ENCODE measurements around the gene CAPS.
A peak's percentile ranks its signal among the peaks of the same experiment; 100 is the strongest.

The CAPS gene

DNA sequence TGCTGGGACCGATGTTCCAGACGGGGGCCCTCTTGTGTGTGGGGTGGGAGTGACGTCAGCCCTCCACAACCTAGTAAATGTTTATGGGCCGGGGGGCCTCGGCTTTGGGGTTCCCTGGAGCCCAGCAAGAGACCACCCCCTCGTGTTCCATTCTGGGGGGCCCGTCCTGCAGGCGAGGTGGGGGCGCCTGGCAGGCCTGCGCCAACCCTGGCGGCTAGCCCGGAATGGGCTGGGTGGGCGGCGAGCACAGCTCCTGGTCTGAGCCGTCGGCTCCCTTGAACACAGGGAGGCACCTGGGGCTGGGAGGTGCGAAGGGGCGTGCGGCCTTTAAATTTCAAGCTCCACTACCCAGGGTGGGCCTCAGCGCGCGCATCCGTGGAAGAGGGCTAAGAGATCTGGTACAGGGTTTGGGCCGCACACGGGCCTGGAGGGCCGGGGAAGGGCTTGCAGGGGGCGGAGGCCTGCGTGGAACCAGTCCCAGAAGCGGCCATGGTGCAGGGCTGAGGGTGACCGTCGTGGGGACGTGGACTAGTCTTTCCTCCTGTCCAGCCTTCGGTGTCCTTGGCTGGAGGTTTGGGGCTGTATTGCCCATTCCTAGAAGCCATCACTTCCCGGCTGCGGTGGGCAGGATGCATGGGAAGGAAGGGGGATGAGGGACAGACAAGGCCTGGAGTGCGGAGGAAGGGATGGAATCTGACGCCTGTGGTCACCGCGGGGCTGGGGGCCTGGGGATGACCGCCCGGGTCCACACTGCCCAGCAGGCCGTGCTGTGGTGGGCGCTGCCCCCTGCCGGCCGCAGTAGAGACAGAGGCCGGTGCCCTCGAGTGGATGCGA, 21.9 kb upstream of the CAPS start:
- no peak for DNase-seq (ENCODE audit: low read depth in 2 of 3, low spot score in 1 of 3)

GRCh38 chr19:5892772-5893275, 21.2 kb upstream of the CAPS start:
- no peak for DNase-seq (ENCODE audit: low read depth in 2 of 3, low spot score in 1 of 3)

DNA sequence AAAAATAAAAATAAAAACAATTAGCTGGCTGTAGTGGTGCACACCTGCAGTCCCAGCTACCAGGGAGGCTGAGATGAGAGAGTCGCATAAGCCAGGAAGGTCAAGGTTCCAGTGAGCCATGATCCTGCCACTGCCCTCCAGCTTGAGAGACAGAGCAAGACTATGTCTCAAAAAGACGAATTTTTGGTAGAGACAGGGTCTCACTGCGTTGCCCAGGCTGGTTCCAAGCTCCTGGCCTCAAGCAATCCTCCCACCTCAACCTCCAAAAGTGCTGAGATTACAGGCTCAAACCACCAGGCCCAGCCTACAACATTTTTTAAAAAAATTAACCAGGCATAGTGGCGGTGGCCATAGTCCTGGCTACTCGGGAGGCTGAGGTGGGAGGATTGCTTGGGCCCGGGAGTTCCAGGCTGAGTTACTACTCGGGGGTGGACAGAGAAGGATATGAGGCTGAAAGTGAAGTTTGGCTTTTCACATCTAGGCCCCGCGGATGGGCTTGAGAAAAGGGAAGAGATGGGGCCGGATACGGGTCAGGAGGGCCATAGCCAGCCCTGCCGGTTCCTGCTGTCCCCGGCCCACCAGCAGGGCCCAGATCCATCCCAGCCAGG, 20.7 kb upstream of the CAPS start:
- no peak for DNase-seq (ENCODE audit: low read depth in 2 of 3, low spot score in 1 of 3)

DNA sequence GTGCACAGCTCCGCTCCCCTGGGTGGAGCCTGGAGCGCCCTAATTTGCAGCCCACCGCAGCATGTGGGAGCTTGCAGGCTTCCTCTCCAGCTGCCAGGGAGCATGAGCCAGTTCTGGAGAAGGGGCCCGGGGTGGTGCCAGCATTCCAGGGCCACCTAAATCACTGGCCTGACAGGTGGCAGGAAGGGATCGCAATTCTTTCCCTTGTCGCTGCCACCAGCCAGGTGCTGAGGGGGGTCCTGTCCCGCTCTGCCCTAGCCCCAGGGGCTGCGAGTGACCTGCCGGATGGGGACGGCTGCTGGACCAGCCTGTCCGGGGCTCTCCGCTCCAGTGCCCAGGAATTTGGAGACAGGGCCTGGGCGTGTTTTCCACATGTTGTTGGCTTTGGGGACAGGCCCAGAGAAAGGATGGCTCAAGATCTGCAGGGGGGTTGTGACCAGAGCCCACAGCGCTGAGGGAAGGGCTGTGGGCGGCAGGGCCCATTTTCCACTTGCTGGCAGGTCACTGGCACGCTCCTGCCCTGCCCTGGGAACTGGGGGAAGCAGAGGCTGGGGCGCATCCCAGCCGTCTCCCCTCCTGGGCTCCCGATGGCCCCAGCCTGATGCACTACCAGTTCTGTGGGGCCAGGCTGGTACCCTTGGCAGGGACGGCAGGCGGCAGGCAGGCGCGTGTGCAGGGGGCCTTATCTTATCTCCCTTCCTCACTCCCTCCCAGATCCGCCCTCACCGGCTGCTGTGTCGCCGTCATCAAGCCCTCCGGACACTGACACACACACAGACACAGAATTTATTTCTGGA, 19.9 kb upstream of the CAPS start:
- DNase-seq (ENCODE audit: low read depth in 2 of 3, low spot score in 1 of 3): no peak

- DNase-seq (ENCODE audit: low read depth in 2 of 3, low spot score in 1 of 3): no peak
Measured at GRCh38 chr19:5894704-5895349, 19.2 kb upstream of the CAPS start.

DNA sequence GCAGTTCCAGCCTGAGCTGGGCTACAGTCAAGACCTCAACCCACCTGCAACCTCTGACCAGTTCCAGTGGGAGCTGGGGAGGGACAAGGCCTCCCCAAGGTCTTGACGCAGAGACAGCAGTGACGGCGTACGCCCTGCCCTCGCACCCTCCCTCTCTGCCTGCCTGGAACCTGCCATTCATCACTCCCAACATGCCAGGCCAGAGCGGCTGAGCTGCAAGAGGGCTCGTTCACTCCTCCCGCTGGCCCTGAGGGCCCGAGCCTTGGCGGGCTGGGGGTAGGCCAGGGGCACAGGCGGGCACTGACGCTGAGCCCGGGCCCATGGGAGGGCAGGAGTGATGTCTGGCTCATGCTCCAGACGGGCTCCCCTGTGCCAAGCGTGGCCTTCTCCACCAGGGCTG, 18.6 kb upstream of the CAPS start:
- DNase-seq (ENCODE audit: low read depth in 2 of 3, low spot score in 1 of 3): no peak

GRCh38 chr19:5895890-5896289, 18.2 kb upstream of the CAPS start:
- DNase-seq (ENCODE audit: low read depth in 2 of 3, low spot score in 1 of 3): no peak

DNA sequence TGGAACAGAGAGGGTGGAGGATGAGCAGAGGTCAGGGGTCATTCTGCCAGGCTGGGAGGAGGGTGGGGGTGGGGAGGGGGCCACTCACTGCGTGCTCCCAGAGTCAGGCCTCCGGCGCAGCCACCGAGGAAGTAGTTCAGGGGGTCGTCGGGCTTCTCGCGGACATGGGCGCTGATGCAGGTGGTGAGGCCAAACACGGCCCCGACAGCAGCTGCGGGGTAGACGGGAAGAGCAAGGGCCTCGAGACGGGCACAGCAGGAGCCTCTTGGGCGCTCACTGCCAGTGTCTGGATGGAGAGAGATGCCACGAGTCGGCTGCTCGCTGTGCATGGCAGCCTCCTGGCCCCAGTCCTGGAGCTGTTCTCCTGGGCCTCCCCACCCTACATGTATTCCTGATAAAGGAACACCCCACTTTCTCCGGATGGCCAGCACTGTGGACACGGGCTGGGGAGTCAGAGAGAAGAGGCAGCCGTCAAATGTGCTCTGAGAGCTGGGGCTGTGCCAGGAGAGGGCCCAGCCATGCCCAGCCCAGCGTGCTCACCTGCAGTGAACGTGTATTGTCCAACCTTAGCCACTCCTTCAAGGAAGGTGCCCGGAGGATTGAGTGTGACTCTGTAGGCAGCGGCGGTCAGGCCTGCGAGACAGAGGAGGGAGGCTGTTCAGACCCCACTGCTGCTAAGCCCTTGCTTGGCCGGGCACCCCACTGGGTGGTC, 17.5 kb upstream of the CAPS start:
- no peak for DNase-seq (ENCODE audit: low read depth in 2 of 3, low spot score in 1 of 3)

DNA sequence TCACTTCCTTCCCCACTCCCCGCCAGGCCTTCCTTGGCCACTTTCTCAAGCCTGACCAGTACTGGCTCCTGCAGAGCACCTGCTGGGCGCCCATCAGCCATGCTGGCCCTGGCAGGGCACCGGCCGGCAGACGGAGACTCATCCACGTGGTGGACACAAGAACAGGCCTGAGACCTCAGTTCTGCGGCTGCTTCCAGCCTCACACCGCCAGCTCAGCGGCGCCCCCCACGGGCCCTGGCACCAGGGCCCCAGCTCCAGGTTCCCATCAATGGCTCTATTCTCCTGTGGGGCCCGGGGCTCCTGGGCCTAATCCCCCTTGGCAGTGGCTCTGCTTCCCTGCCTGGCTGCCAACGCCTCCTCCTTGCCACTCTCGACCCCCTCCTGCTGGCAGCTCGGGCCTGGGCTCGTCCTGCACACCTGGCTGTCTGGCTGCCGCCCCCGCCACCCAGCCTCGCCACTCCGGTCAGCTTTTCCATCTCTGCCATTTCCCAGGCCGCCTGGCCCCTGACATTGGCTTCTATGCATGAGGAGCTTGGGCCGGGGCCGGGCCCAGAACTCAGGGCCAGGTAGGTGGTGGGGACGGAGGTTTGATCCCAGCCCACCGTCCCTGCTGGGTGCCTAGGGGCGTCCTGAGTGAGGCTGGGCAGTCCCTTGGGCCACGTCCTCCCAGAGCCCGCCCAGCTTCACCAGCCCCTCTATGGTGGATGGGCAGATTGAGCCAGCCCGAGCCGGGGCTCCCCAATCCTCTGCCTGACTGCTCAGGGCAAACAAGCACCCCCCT, 16.7 kb upstream of the CAPS start:
- no peak for DNase-seq (ENCODE audit: low read depth in 2 of 3, low spot score in 1 of 3)

- DNase-seq (ENCODE audit: low read depth in 2 of 3, low spot score in 1 of 3): no peak
Measured at GRCh38 chr19:5899728-5900526, 14.1 kb upstream of the CAPS start.

- no peak for DNase-seq (ENCODE audit: low read depth in 2 of 3, low spot score in 1 of 3)
Measured at GRCh38 chr19:5900976-5901375, 13.1 kb upstream of the CAPS start.

DNA sequence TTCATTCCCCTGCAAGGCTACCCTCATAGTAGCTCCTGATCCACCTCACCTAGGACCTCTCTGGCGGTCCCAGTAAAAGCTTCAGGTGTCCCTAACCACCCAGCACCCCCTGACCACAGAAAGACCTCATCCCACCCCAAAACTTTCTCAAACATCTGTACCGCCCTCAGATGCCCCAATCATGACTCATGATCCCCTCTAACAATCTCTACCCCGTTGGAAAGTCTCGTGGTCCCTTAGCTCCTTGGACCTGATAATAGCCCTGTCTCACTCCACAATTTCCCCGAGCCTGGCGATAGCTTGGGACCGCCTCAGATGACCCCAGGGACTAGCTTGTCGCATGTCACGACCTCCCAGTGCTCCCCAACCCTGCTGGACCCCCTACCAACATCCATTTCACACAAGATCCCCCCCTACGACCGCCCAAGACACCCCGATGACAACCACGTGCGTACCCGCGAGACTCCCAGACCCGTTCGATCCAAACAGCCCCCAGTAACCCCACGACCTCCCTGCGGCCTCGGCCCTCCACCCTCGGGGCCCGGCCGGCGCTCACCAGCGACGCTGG, 10.9 kb upstream of the CAPS start:
- no peak for DNase-seq (ENCODE audit: low read depth in 2 of 3, low spot score in 1 of 3)

- DNase-seq (ENCODE audit: low read depth in 2 of 3, low spot score in 1 of 3): peak; percentile 94 to 96 (median 96)
Measured at GRCh38 chr19:5903624-5904351, 10.3 kb upstream of the CAPS start, which contains the start of gene NDUFA11. Gene NDUFA11 (minus strand): TSS chr19:5903790. CDS start chr19:5903708, 82 bp downstream.

DNA sequence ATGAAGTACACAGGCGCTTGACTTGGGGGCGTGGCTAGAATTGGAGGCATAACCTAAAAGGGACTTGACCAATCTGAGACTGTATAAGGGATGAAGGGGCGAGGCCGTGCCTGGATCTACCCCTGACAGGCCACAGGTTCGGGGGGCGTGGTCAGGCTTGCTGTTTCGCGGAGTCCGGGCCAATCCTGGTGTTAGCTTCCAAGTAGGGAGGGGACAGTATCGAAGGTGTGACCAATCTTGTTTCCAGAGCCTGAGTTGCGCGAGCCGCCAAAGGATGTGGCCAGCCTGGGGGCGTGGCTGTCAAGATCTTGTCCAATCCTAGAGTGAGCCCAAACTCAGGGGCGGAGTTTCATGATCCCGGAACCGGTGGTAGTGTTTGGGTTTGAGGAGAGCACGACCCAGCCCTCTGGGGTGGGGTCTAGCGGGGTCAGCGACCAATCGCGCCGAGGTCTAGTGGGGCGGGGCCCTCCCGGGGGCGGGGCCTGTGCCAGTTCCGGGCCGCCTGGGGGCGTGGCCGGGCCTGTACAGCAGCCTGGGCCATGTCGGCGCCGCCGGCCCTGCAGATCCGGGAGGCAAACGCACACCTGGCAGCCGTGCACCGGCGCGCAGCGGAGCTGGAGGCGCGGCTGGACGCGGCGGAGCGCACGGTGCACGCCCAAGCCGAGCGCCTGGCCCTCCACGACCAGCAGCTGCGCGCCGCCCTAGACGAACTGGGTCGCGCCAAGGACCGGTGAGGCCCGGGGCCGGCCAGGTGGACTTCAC, 9.5 kb upstream of the CAPS start, which contains the start of gene VMAC:
VMAC (plus strand) TSS at position 521 of the 762 bp plus-strand sequence; CDS start at position 540, 19 bp downstream.
- DNase-seq (ENCODE audit: low read depth in 2 of 3, low spot score in 1 of 3): peak; percentile 99 to 100 (median 100)

DNA sequence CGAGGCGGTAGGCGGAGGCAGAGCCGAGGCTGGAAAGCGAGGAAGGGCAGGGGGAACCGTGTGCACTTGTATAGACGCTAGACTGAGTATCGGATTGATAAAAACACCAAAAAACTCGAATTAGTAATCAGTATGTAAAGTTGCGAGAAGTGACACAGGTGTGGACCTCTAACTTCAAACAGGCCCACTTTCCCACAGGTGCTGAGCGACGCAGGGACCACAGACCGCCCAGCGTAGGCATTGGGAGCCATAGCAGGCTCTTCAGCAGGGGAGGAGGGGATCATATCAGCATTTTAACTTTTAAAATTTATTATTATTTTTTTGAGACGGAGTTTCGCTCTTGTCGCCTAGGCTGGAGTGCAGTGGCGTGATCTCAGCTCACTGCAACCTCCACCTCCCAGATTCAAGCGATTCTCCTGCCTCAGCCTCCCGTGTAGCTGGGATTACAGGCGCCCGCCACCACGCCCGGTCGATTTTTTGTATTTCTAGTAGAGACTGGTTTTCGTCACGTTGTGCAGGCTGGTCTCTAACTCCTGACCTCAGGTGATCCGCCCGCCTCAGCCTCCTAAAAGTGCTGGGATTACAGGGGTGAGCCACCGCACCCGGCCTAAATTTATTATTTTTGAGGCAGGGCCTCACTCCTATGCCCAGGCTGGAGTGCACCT, 8.8 kb upstream of the CAPS start:
- DNase-seq (ENCODE audit: low read depth in 2 of 3, low spot score in 1 of 3): no peak

- DNase-seq (ENCODE audit: low read depth in 2 of 3, low spot score in 1 of 3): no peak
Measured at GRCh38 chr19:5907241-5907640, 6.8 kb upstream of the CAPS start.

Measured in stimulated activated CD4-positive, alpha-beta T cell treated with anti-CD3 and anti-CD28 coated beads, Interleukin-12 subunit alpha, Interleukin-12 subunit beta, amount 100 ng/mL, for 48 hours (primary cell).